PC-3 (cell line): ENCODE data around the gene ABCG4. TPM values are rescaled to one million over a fixed set of nuclear protein-coding genes. Genes with fewer than 3 reads are reported as not detected.

Experiments used
- ATAC-seq: fragments of 200-7000 bp; cut with Tn5 transposase; 2 replicates; pipeline ENCODE4 v1.9.1; 2020; ENCODE audit warnings: mild to moderate bottlenecking, moderate library complexity
- BruUV-seq: library from RNA; stranded (reverse); fragments of 400-500 nt; replicated peaks from 2 replicates; lab custom pipeline; 2021; lab: Mats Ljungman, UMichigan
- CTCF ChIA-PET: fragments of 300-600 bp; sonication (Branson Sonifier 250); formaldehyde crosslinking; loops from one replicate; lab custom pipeline; 2022; ENCODE audit warnings: antibody characterized with exemption; lab: Charles Lee
- POLR2A ChIA-PET: fragments of 300-600 bp; sonication (Branson Sonifier 250); formaldehyde crosslinking; loops from one replicate; lab custom pipeline; 2022; ENCODE audit warnings: antibody characterized with exemption; ENCODE audit not compliant: unreplicated experiment; lab: Charles Lee
- DNase-seq: peaks from one replicate; pipeline ENCODE4 v3.0.0-alpha.2; 2015
- H2AFZ ChIP-seq: fragments of 300-600 bp; sonication (generic); 2 replicates; pipeline ENCODE4 v1.6.0; 2016; ENCODE audit warnings: antibody characterized with exemption, low read length
- H3F3A ChIP-seq: fragments of 300-600 bp; sonication (generic); one replicate; pipeline ENCODE4 v1.6.0; 2017; ENCODE audit warnings: antibody characterized with exemption, low read length, control low read depth, mild to moderate bottlenecking; ENCODE audit not compliant: unreplicated experiment
- H3K27ac ChIP-seq: fragments of 300-600 bp; sonication (generic); 2 replicates; pipeline ENCODE4 v1.5.1; 2016; ENCODE audit warnings: mild to moderate bottlenecking, low read length
- H3K27me3 ChIP-seq: fragments of 300-600 bp; sonication (generic); 2 replicates; pipeline ENCODE4 v1.6.1; 2016; ENCODE audit warnings: low read length, mixed read lengths
- H3K36me3 ChIP-seq: fragments of 300-600 bp; sonication (generic); 2 replicates; pipeline ENCODE4 v1.6.1; 2016; ENCODE audit warnings: low read depth, mixed run types, low read length, mixed read lengths
- H3K4me1 ChIP-seq: fragments of 300-600 bp; sonication (generic); 2 replicates; pipeline ENCODE4 v1.5.1; 2016; ENCODE audit warnings: low read length; ENCODE audit not compliant: insufficient read depth
- H3K4me2 ChIP-seq: fragments of 300-600 bp; sonication (generic); 2 replicates; pipeline ENCODE4 v1.6.0; 2016; ENCODE audit warnings: low read length
- H3K4me3 ChIP-seq: fragments of 300-600 bp; sonication (generic); 2 replicates; pipeline ENCODE4 v1.5.1; 2016; ENCODE audit warnings: mild to moderate bottlenecking, low read length, mixed read lengths
- H3K79me2 ChIP-seq: fragments of 300-600 bp; sonication (generic); 2 replicates; pipeline ENCODE4 v1.6.1; 2017; ENCODE audit warnings: low read length, mixed read lengths
- H3K9ac ChIP-seq: fragments of 300-600 bp; sonication (generic); 2 replicates; pipeline ENCODE4 v1.6.0; 2016; ENCODE audit warnings: mild to moderate bottlenecking, low read length
- H3K9me2 ChIP-seq: fragments of 300-600 bp; sonication (generic); replicated peaks from 2 replicates; pipeline ENCODE4 v1.6.1; 2016; ENCODE audit warnings: mixed run types, low read length, mixed read lengths
- H3K9me3 ChIP-seq: fragments of 300-600 bp; sonication (generic); 2 replicates; pipeline ENCODE4 v1.6.1; 2016; ENCODE audit warnings: low read length, mixed read lengths
- H4K20me1 ChIP-seq: fragments of 300-600 bp; sonication (generic); 2 replicates; pipeline ENCODE4 v1.6.1; 2016; ENCODE audit warnings: low read length, mixed read lengths
- EZH2 ChIP-seq: fragments of 300-600 bp; sonication (generic); IDR thresholded peaks from one replicate; pipeline ENCODE4 v1.6.1; 2017; ENCODE audit warnings: antibody characterized with exemption, mild to moderate bottlenecking, low read length; ENCODE audit not compliant: unreplicated experiment
- EZH2phosphoT487 ChIP-seq: fragments of 300-600 bp; sonication (generic); IDR thresholded peaks from 2 replicates; pipeline ENCODE4 v1.6.1; 2018; ENCODE audit warnings: mild to moderate bottlenecking, antibody characterized with exemption, low read length, borderline replicate concordance
- intact Hi-C: fragments of 100-400 bp; cut with micrococcal nuclease; formaldehyde crosslinking; loops from 2 replicates; pipeline ENCODE4 v1.9.0; 2023
- total RNA-seq: library from RNA; depleted of rRNA; stranded (reverse); fragments of >200 nt; gene quantifications from 2 replicates; pipeline ENCODE4 v1.2.3, GENCODE V29; 2014
- TF ChIP-seq, protein P1 (sequence below): fragments of 300-600 bp; sonication (generic); conservative IDR thresholded peaks from 2 replicates; pipeline ENCODE4 v1.5.1; 2017; ENCODE audit warnings: antibody characterized with exemption, low read depth, mild to moderate bottlenecking, low read length

ABCG4 gene
- total RNA-seq, 1 experiment from 2014 or later, result 0.15 TPM

DNA sequence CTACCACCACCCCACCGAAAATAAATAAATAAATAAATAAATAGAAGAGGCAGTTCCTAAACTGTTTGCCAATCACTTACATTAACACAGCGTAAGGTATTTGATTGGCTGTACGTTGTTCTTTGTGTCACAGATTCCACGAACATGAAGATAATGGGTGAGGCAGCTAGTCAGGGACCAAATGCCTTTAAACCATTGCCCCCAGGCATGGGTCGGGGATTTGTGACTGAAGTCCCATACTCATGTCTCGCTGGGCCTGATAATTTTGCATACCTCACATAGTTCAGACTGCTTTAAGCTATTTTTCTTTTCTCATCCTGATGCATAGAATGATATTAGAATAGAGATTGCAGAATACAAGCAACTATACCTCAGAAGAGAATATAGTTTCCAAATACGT, 53.7 kb downstream of the ABCG4 start:
- Histone ChIP-seq H2AFZ (no peak overlapping the region), H3K27ac (no peak overlapping the region), H3K9ac (no peak overlapping the region), H3K79me2 (peaks cover 13% of the 10 kb centered on the region), H3K4me1 (peaks cover 11% of the 10 kb centered on the region), H3K36me3 (no peaks in the 10 kb centered on the region), H3K9me2 (no peaks in the 10 kb centered on the region), H3K4me2 (no peak overlapping the region), H4K20me1 (0 out of 2 replicates have a peak, but pooled peaks cover 4% of the 10 kb centered on the region), H3K27me3 (no peaks in the 10 kb centered on the region), H3K9me3 (no peaks in the 10 kb centered on the region), H3K4me3 (no peak overlapping the region), H3F3A (no peaks in the 10 kb centered on the region)
- TF ChIP-seq EZH2phosphoT487 (no peak), EZH2 (no peak)
- TF ChIP-seq, protein P1, sequence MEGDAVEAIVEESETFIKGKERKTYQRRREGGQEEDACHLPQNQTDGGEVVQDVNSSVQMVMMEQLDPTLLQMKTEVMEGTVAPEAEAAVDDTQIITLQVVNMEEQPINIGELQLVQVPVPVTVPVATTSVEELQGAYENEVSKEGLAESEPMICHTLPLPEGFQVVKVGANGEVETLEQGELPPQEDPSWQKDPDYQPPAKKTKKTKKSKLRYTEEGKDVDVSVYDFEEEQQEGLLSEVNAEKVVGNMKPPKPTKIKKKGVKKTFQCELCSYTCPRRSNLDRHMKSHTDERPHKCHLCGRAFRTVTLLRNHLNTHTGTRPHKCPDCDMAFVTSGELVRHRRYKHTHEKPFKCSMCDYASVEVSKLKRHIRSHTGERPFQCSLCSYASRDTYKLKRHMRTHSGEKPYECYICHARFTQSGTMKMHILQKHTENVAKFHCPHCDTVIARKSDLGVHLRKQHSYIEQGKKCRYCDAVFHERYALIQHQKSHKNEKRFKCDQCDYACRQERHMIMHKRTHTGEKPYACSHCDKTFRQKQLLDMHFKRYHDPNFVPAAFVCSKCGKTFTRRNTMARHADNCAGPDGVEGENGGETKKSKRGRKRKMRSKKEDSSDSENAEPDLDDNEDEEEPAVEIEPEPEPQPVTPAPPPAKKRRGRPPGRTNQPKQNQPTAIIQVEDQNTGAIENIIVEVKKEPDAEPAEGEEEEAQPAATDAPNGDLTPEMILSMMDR, result no peak
- ATAC-seq (no peak), DNase-seq (no peak)
- CTCF ChIA-PET, result interaction anchor here (0.5 to 1.2 kb wide), 2 partner anchors 82 to 105 kb away, joined by 3 to 5 read pairs; no protein-coding TSS in a partner anchor
- BruUV-seq, result no TSS peak
- POLR2A ChIA-PET, result no interaction called here
- intact Hi-C loops, result no loop called here

DNA sequence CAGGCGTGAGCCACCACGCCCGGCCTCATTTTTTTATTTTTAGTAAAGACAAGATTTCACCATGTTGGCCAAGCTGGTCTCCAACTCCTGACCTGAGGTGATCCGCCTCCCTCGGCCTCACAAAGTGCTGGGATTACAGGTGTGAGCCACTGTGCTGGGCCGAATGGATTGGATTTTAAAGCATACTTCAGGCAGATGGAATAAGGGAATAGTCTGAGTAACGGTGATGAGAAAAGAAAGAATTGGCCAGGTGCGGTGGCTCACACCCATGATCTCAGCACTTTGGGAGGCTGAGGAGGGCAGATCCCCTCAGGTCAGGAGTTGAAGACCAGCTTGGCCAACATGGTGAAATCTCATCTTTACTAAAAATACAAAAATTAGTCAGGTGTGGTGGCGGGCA, 55.2 kb downstream of the ABCG4 start:
- ChIA-PET CTCF (no interaction called here), POLR2A (no interaction called here)
- Histone ChIP-seq H3F3A (no peaks in the 10 kb centered on the region), H3K27ac (no peak overlapping the region), H3K27me3 (no peaks in the 10 kb centered on the region), H3K4me1 (peaks cover 14% of the 10 kb centered on the region), H3K79me2 (peaks cover 28% of the 10 kb centered on the region), H3K4me2 (no peak overlapping the region), H3K9me2 (no peaks in the 10 kb centered on the region), H3K9me3 (no peaks in the 10 kb centered on the region), H4K20me1 (0 out of 2 replicates have a peak, but pooled peaks cover 7% of the 10 kb centered on the region), H2AFZ (no peak overlapping the region), H3K4me3 (no peak overlapping the region), H3K36me3 (no peaks in the 10 kb centered on the region), H3K9ac (no peak overlapping the region)
- ATAC-seq, result no peak
- intact Hi-C loops, result no loop called here
- no peak for TF ChIP-seq EZH2
- TF ChIP-seq, protein P1, result no peak
- no peak for TF ChIP-seq EZH2phosphoT487
- BruUV-seq, result no TSS peak
- DNase-seq, result no peak

DNA sequence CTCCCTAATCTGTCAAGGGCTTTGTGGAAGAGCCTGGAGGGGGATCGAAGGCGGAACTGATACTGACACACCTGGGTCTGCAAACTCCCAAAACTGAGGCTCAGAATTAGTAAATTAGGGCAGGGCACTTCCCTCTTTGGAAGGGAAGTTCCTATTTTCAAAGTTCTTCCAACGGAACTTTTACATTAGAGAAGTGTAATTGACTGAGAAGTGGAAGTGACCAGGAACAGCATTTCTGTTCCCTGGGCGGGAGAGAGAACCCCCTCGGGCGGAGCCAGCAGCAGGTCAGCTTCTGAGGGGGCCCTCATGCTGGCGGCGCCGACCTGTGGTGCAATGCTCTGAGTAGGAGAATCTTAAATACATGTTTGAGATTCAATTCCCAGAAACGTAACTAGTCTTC, 56.2 kb downstream of the ABCG4 start:
- Histone ChIP-seq H3K9ac (peak overlapping the region; percentile 87), H3K9me2 (no peaks in the 10 kb centered on the region), H3K4me1 (peaks cover 18% of the 10 kb centered on the region), H3F3A (no peaks in the 10 kb centered on the region), H3K79me2 (peaks cover 38% of the 10 kb centered on the region), H3K9me3 (no peaks in the 10 kb centered on the region), H4K20me1 (0 out of 2 replicates have a peak, but pooled peaks cover 7% of the 10 kb centered on the region), H3K27me3 (no peaks in the 10 kb centered on the region), H3K36me3 (no peaks in the 10 kb centered on the region), H3K27ac (no peak overlapping the region), H3K4me3 (no peak overlapping the region), H2AFZ (peak overlapping the region; percentile 100), H3K4me2 (peak overlapping the region; percentile 90; the same call in 1 of the 2 replicates)
- ChIA-PET POLR2A (interaction anchor here (0.6 kb wide), 1 partner anchor 14 kb away, joined by 4 read pairs; no protein-coding TSS in a partner anchor), CTCF (no interaction called here)
- no peak for TF ChIP-seq EZH2
- TF ChIP-seq, protein P1, result no peak
- TF ChIP-seq EZH2phosphoT487, result no peak
- DNase-seq (no peak), ATAC-seq (no peak)
- BruUV-seq, result TSS peak; percentile 80
- intact Hi-C loops, result loop anchor here (5.0 kb wide), 1 partner anchor 117 kb away; no protein-coding TSS in a partner anchor
